ENCODE measurements around the gene SYT5.

DNA sequence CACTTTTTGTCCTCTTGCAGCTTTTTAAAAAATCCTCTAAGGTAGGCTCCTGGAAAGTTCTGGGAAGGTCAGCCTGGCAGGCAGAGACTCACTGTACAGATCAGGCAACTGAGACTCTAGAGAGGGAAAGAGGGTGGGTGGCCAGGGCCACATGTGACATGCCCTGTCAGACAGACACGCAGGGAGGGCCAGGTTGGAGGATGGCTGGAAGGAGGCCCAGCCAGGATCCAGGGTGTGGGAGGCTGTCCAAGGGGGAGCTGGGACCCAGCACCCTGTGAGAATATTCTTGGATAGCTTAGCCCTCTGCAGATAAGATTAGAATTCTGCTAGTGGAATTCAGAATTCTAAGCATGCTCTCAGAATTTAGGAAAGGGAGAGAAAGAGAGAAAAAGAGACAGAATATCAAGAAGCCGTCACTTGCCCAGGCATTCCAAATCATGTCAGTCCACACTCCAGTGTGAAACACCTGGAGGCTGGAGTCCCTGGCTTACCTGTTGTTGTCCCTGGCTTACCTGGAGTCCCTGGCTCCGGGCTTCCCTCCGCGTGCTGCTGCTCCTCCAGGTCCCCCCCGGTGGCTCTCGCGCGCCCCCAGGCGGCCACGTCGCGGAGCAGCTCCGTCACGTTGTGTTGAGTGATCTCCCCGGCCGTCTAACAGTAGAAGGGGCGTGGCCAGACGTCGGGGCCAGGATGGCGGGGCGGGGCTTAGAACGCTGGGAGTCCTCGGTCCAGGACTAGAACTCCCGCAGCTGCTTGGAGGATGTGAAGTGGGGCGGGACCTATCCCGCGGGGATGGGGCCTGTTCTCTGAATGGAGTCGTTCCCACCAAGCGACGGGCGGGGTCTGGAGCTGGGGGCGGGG is 19.7 kb downstream of the SYT5 start:
- TF ChIP-seq EZH2 (IDR thresholded peaks at IDR 0.05; ENCODE audit: low read length, missing control alignments) (no peak), CTCF (conservative IDR thresholded peaks at IDR 0.05 in 1 of 2, IDR thresholded peaks at IDR 0.05 in 1 of 2; ENCODE audit: low read depth in 1 of 2, low read length in 2 of 2) (peak; percentile 70 to 80)
